Measurements from ENCODE around the gene GAB2. TPM values are rescaled to one million over a fixed set of nuclear protein-coding genes. Genes with fewer than 3 reads are reported as not detected.
"Not testable (repeated sequence)": the region's sequence is repeated elsewhere in the genome, so short reads cannot be mapped to it uniquely, and the experiment has no call there.

GAB2 gene
- polyA plus RNA-seq, 4 donors, result 16.4 to 26.1 (median 18.2) TPM

- no peak for DNase-seq (ENCODE audit: low read depth in 4 of 4, low spot score in 3 of 4)
Measured at GRCh38 chr11:78259777-78260487, 157.7 kb downstream of the GAB2 start.

GRCh38 chr11:78257654-78258053 lies 160.0 kb downstream of the GAB2 start:
- DNase-seq (ENCODE audit: low read depth in 4 of 4, low spot score in 3 of 4), result no peak

DNA sequence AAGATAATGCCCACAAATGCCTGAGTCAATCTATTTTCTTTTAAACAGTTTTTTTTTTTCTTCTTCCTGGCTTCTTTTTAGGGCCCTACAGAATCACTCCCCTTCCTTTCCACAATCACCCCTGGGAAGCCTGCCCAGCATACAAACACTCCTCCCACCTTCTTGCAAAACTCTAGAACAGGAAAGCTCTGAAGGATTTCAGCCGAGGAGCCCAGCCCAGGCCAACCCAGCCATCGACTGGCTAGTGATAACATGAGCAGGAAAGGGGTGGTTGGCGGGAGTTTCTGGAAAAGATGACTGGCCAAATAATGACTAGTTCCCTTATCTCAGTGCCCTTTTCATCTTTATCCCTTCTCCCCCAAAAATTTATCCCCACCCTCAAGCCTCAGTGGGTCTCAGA lies 160.7 kb downstream of the GAB2 start:
- DNase-seq (ENCODE audit: low read depth in 4 of 4, low spot score in 3 of 4), result no peak

DNA sequence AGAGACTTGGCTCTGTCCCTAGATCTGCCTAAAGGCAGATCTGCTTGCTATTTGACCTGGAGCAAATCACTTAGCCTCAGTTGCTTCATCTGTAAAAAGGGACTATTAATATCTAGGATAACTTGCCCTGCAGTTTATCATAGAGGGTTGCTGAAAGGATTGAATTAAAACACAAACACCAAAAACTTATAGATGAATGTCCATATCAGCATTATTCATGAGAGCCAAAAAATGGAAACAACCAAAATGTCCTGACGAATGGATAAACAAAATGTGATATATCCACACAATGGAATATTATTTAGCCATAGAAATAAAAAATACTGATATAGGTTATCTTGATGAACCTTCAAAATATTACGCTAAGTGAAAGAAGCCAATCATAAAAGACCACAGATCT lies 161.7 kb downstream of the GAB2 start:
- DNase-seq (ENCODE audit: low read depth in 4 of 4, low spot score in 3 of 4), result no peak

GRCh38 chr11:78254268-78254667 lies 163.4 kb downstream of the GAB2 start:
- DNase-seq (ENCODE audit: low read depth in 4 of 4, low spot score in 3 of 4), result no peak

GRCh38 chr11:78253797-78254196 lies 163.8 kb downstream of the GAB2 start:
- no peak for DNase-seq (ENCODE audit: low read depth in 4 of 4, low spot score in 3 of 4)

GRCh38 chr11:78251083-78251775 lies 166.4 kb downstream of the GAB2 start:
- no peak for DNase-seq (ENCODE audit: low read depth in 4 of 4, low spot score in 3 of 4)

DNA sequence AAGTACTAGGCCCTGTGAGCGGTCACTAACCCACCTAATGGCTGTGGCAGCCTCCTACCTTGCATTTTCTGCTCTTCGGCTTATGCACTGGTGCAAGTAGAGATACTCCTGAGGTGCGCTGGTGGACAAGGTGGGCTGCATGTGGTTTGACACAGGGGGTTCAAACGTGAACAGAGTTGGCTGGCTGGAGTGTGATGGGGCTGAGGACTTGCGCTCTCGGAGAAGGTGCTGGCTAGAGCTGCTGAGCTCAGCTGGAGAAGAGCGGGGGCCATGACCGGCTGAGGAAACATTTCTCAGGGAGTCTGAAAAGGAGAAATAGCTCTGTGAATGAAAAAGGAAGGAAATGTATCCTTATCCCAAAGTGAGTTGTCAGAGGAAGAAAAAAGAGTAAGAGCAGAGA lies 167.5 kb downstream of the GAB2 start:
- DNase-seq (ENCODE audit: low read depth in 4 of 4, low spot score in 3 of 4), result no peak

- no peak for DNase-seq (ENCODE audit: low read depth in 4 of 4, low spot score in 3 of 4)
Measured at GRCh38 chr11:78248903-78249302, 168.7 kb downstream of the GAB2 start.

- no peak for DNase-seq (ENCODE audit: low read depth in 4 of 4, low spot score in 3 of 4)
Measured at GRCh38 chr11:78248191-78248590, 169.4 kb downstream of the GAB2 start.

GRCh38 chr11:78244546-78245255 lies 172.9 kb downstream of the GAB2 start:
- no peak for DNase-seq (ENCODE audit: low read depth in 4 of 4, low spot score in 3 of 4)

GRCh38 chr11:78244080-78244479 lies 173.5 kb downstream of the GAB2 start:
- no peak for DNase-seq (ENCODE audit: low read depth in 4 of 4, low spot score in 3 of 4)

DNA sequence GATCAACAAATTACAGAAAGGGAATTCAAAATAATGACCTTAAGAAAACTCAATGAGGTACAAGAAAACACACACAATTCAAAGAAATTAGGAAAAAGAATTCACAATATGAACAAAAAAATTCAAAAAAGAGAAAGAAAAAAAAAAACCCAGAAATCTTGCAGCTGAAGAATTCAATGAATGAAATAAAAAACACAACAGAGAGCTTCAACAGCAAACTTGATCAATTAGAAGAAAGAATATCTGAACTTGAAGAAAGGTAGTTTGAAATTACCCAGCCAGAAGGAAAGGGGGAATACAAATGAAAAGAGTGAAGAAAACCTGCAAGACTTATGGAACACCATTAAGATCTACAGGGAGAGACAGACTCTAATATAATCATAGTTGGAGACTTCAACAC lies 176.1 kb downstream of the GAB2 start:
- no peak for DNase-seq (ENCODE audit: low read depth in 4 of 4, low spot score in 3 of 4)

GRCh38 chr11:78239781-78240180 lies 177.8 kb downstream of the GAB2 start:
- DNase-seq (ENCODE audit: low read depth in 4 of 4, low spot score in 3 of 4), result no peak

- no peak for DNase-seq (ENCODE audit: low read depth in 4 of 4, low spot score in 3 of 4)
Measured at GRCh38 chr11:78237293-78238046, 180.2 kb downstream of the GAB2 start.

DNA sequence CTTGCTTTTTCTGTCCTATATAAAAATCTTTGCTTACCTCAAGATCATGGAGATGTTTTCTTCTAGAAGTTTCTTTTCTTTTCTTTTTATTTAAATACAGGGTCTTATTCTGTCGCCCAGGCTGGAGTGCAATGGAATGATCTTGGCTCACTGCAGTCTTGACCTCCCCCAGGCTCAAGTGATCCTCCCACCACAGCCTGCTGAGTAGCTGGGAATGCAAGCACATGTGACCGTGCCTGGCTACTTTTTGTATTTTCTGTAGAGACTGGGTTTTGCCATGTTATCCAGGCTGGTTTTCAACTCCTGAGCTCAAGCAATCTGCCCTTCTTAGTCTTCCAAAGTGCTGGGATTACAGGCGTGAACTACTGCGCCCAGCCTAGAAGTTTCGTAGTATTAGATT lies 183.6 kb downstream of the GAB2 start:
- no peak for DNase-seq (ENCODE audit: low read depth in 4 of 4, low spot score in 3 of 4)

- not testable (repeated sequence) for DNase-seq (ENCODE audit: low read depth in 4 of 4, low spot score in 3 of 4)
Measured at GRCh38 chr11:78233046-78233445, 184.6 kb downstream of the GAB2 start.

DNA sequence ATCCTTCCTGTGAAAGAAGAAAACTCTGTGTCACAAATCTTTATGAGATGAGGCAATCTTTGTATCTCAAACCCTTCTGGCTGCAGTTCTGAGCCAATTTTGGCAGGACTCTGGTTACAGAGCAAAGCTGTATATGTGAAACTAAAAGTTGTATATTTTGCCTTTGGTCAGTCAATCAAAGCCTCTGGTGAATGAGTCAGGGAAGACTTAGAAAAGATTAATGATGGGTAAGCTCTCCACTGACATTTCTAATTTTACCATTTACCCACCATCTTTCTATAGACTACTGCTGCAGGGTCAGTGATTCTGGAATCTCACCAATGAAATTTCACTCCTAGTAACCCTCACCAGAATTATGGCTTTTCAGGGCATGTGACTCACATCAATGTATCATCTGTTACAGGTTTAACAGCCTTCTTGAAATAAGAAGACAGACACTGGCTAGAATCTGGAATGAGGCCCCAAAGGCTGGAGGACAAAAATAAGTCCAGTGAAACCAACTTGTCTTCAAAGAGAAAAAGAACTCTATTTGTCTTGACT lies 185.6 kb downstream of the GAB2 start:
- no peak for DNase-seq (ENCODE audit: low read depth in 4 of 4, low spot score in 3 of 4)

GRCh38 chr11:78230161-78230877 lies 187.3 kb downstream of the GAB2 start:
- DNase-seq (ENCODE audit: low read depth in 4 of 4, low spot score in 3 of 4), result no peak

DNA sequence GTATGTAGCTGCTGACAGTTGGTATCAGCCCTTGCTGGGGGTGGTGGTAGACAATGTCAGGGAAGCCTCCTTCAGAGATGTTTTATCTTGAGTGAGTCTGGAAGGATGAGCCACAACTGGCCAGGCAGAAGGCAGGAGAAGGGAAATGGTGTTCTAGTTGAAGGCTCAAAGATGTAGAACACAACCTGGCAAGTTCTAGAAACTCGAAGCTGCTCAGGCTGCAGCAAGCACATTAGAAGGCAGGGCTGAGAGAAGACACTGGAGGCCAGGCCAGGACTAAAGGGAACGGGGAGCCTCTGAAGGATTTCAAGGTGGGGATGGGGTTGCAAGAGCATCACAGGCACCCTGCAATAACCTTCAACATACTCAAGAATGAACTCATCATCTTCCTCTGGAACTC lies 188.5 kb downstream of the GAB2 start:
- DNase-seq (ENCODE audit: low read depth in 4 of 4, low spot score in 3 of 4), result no peak
